HG02798 (cell line): ENCODE measurements around the gene ACD.
"Not testable (repeated sequence)": the region's sequence is repeated elsewhere in the genome, so short reads cannot be mapped to it uniquely, and the experiment has no call there.

Experiments
- ATAC-seq: cut with Tn5 transposase; IDR thresholded peaks from one replicate; pipeline ENCODE4 v1.9.1; 2021; ENCODE audit warnings: mild to moderate bottlenecking; ENCODE audit not compliant: unreplicated experiment, poor library complexity

The ACD gene

DNA sequence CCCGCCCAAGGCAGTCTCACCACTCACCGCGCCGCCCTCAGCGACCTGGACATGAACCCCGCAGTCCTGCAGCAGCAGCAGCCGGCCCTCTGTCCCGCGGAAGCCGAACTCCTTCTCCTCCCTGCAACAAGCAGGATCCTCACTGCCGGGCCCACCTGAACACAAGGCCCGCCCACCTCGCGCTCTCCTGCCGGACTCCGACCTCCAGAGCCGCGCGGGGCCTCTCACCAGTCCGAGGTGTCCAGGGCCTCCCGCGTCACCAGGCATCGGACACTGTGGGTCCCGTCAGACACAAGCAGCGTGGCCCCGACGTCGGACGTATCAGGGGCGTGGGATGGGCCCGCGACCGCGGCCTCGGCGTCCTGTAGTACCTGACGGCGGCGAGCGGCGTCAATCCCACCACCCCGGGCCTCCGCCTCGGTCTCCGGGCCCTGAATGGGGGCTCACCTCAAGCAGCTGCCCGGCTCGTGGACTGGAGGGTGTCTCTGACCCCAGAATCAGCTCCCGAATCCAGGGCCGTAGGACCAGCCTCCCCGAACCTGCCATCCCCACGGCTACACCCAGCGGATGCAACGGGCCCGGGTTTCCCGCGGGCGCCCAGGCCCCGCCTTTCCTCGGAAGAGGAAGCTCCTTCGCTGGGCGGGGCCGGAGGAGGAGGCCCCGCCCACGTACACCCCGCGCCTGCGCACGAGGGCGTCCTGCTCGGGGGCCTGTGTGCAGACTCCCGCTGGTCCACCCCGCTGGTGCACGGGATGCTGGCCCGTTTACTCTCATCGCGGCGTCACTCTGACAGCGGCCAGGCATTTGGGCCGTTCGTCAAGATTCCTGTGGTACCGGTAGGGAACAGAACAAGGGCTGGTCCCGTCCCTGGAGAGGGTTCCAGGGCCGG, at the start of gene ACD:
TSS of gene ACD (minus strand) at position 586 of the 889 bp plus-strand sequence. CDS start at position 546, 40 bp downstream.
- ATAC-seq = peak; percentile 64

- ATAC-seq = no peak
Observed at GRCh38 chr16:67709050-67709449, 49.0 kb upstream of the ACD start.

DNA sequence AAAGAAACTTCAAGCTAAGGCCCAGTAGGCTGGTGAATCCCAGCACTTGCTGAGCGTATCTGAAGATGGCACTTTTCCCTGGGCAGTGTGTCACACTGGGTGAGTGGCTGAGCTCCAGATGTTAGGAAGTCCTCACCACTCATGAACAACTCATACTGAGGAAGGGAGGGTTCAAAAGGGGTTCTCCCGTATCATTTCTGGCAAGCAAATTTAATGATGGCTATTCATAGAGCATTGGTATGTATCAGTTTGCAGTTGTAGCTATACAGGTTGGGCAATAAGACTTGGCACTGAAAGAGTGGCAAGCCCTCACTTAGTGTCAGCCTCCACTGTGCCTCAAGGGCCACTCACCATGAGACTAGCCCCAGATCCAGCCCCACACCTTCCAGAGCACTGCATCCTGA, 48.3 kb upstream of the ACD start:
- ATAC-seq = no peak

- ATAC-seq = no peak
Observed at GRCh38 chr16:67707790-67708189, 47.7 kb upstream of the ACD start.

- no peak for ATAC-seq
Observed at GRCh38 chr16:67707210-67707609, 47.1 kb upstream of the ACD start.

GRCh38 chr16:67704110-67704509, 44.0 kb upstream of the ACD start:
- no peak for ATAC-seq

DNA sequence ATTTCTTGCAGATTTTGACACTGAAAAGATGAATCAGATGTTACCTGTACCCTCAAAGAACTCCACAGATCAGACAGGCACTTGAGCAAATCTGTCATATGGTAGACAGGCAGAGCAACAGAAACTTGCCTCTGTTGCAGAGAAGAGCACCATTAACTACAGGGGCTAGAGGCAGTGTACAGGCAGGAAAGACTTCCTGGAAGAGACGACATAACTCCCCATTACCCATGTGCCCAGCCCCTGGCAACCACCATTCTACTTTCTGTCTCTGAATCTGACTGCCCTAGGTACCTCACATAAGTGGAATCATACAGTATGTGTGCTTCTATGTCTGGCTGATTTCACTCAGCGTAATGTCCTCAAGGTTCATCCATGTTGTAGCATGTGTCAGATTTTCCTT, 43.6 kb upstream of the ACD start:
- no peak for ATAC-seq

DNA sequence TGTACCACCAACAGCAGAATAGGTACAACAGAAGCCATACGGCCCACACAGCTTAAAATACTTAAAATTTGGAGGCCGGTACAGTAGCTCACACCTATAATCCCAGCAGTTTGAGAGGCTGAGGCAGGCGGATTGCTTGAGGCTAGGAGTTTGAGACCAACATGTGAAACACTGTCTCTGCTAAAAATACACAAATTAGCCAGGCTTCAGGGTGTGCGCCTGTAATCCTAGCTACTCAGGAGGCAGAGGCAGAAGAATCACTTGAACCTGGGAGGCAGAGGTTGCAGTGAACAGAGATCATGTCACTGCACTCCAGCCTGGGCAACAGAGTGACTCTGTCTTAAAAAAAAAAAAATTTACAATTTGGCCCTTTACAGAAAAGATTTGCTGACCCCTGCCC, 42.1 kb upstream of the ACD start:
- ATAC-seq = no peak

DNA sequence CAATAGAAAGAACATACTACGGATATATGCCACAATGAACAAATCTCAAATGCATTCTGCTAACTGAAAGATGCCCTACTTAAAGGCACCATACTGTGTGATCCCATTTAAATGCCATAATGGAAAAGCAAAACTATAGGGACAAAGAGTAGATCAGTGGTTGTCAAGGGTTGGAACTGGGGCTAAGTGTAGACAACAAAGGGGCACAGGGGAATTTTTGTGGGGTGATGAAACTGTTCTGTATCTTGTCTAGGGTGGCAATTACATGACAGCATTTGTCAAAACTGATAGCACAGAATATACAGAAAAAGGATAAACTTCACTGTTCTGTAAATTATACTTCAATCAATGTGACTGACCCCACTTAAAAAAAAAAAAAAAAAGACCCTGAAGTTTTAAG, 41.4 kb upstream of the ACD start:
- ATAC-seq = no peak

- no peak for ATAC-seq
Observed at GRCh38 chr16:67699265-67699664, 39.2 kb upstream of the ACD start.

- ATAC-seq = no peak
Observed at GRCh38 chr16:67697422-67698185, 37.5 kb upstream of the ACD start.

DNA sequence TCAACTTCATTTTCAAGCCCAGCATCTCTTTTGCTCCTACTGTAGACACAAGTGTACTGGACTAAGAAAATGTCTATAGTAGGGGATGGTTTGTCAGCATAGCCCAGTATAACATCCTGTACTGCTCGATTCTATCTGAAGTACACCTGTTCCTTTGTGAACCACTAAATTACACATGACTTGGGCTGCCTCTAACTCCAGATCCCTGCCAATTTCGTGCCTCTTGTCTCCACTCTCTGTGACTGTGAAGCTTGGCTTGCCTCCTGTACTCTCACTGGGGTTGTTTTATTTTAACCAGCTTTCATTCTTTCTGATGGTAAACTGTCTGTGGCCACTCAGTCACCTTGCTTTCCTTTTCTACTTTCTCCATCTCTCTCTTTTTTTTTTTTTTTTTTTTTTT, 34.6 kb upstream of the ACD start:
- no peak for ATAC-seq

DNA sequence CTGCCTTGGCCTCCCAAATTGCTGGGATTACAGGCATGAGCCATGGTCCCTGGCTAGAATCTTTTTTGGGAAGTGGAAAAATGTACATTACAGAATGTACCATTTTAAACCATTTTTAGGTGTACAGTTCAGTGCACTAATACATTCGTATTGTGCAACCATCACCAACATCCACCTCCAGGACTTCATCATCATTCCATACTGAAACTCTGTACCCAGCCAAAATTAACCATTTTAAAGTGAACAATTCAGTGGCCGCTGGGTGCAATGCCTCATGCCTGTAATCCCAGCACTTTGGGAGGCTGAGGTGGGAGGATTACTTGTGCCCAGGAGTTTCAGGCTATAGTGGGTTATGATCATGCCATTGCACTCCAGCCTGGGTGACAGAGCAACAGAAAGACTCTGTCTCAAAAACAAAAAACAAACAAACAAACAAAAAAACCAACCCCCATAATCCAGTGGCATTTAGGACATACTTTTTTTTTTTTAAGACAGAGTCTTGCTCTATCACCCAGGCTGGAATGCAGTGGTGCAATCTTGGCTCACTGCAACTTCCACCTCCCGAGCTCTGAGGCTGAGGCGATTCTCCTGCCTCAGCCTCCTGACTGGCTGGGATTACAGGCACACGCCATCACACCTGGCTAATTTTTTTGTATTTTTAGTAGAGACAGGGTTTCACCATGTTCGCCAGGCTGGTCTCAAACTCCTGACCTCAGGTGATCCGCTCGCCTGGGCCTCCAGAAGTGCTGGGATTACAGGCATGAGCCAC, 33.6 kb upstream of the ACD start:
- not testable (repeated sequence) for ATAC-seq

GRCh38 chr16:67685388-67686112, 25.5 kb upstream of the ACD start:
- ATAC-seq = no peak

DNA sequence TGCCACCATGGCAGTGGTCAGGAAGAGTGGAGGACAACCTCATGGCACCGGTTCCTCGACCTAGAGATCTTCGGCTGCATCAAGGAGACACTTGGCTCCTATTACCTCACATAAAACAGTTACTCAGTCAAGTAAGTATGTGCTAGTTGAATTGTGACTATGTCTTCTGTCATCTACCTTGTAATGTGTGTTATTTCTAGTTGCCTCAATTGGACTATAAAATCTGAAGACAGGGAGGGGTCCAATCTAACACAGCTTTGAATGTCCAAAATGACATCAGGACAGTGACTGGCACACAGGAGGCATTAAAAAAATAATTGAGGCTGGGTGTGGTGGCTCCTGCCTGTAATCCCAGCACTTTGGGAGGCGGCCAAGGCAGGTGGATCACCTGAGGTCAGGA, 23.7 kb upstream of the ACD start:
- ATAC-seq = no peak

DNA sequence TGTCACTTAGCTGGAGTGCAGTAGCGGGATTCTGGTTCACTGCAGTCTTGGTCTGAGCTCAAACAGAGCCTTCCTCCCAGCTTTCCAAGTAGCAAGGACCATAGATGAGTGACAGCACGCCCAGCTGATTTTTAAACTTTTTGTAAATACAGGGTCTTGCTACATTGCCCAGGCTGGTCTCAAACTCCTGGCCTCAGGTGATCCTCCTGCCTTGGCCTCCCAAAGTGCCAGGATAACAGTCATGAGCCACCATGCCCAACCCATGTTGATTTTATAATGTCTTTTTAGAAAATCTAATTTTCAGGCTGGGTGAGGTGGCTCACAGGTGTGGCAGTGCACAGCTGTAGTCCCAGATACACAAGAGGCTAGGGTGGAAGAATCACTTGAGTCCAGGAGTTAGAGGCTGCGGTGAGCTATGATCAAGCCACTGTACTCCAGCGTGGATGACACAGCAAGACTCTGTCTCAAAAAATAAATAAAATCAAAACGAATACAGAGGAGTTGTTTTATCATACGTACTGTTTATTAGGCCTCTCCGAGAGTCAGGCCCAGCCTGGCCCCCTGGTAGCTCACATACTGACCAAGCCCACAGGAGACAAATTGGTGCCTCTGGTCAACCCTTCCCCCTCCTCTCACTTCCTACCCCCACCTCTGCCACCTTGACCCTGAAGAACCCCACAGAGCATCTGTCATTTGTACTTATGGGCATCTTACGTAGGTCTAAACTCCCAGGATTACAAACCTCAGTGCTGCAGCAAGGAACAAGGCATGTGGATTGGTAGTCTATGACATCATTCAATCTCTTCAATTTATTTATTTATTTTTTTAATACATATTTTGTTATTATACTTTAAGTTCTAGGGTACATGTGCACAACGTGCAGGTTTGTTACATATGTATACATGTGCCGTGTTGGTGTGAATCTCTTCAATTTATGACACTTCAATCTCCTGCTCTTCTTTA, 20.2 kb upstream of the ACD start:
- no peak for ATAC-seq

DNA sequence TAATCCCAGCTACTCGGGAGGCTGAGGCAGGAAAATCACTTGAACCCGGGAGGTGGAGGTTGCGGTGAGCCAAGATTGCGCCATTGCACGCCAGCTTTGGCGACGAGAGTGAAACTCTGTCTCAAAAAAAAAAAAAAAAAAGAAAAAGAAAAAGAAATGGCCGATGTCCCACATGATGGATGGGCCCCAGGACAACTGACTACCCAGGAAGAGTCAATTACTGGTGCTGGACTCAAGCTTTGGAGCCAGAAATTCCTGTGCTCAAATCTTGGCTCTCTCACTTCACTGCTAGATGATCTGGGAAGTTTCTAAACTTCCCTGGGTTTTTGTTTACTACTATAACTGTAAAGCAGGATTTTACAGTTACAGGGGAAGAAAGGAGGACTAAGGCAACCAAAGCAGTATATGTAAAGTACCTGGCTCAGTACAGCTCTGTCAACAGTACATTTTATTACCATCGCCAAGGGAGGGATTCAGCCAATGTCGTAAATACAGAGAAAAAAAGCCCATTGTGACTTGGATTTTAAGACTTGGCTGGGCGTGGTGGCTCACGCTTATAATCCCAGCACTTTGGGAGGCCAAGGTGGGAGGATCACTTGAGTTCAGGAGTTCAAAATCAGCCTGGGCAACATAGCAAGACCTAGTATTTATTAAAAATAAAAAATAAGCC, 18.4 kb upstream of the ACD start:
- no peak for ATAC-seq

DNA sequence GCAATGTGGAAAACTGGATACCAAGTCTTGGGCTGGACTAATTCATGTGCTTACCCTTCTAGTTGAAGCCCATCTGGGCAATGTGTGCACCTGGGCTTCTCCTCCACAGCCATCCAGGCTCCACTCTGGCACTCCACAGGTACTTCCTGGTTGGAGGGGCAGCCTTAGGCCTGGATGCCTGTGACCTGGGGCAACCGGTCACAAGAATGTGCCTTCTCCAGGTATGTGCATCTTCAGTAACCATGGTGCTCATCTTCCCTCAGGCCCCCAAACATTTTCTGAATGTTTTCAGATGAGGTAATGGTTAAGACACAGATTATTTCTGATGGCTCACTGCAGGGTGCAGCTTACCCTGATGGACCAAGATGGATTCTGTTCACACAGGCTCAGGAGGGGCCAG, 17.7 kb upstream of the ACD start:
- no peak for ATAC-seq

DNA sequence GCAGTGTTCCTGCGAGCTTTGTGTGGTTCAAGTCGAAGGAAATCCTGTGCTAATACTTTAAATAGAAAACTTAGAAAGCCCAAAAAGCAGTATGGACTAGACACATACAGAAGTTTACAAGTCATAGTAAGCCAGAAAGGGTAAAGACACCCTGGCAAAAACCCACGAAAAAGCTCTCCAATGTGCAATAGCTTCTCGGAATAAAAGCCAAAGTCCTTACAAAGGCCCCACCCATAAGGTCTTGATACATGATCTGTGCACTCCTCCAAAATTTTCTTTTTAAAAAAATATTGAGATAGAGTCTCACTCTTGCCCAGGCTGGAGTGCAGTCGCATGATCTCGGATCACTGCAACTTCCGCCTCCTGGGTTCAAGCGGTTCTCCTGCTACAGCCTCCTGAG, 16.9 kb upstream of the ACD start:
- no peak for ATAC-seq
